NCI-H128 (cell line): ENCODE results near the gene HMGA1.

ENCODE experiments used
- DNase-seq: peaks from one replicate; lab custom pipeline; 2025; ENCODE audit not compliant: unreplicated experiment; lab: John Stamatoyannopoulos, UW

HMGA1 gene

GRCh38 chr6:34288581-34288980 lies 51.9 kb downstream of the HMGA1 start:
- DNase-seq = no peak

DNA sequence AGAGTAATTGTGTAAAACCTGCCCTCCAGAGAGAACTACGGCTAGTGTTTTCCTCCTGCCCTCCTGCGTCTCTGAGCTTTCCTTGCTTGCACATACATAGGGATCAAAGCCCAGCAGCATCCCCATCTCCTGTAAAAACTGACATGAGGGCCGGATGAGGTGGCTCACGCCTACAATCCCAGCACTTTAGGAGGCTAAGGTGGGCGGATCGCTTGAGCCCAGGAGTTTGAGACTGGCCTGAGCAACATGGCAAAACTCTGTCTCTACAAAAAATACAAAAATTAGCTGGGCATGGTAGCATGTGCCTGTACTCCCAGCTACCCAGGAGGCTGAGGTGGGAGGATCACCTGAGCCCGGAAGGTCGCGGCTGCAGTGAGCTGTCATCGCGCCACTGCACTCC lies 52.5 kb downstream of the HMGA1 start:
- no peak for DNase-seq

DNA sequence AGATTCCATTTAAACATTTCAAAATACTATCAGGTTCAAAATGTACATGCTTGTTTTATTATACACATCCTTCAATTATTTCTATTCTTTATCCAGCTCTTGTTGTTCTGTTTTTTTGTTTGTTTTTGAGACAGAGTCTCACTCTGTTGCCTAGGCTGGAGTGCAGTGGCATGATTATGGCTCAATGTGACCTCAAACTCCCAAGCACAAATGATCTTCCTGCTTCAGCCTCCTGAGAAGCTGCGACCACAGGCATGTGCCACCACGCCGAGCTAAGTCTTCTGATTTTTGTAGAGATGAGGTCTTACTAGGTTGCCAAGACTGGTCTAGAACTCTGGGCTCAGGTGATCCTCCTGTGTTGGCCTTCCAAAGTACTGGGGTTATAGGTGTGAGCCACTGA lies 56.3 kb downstream of the HMGA1 start:
- DNase-seq = no peak

DNA sequence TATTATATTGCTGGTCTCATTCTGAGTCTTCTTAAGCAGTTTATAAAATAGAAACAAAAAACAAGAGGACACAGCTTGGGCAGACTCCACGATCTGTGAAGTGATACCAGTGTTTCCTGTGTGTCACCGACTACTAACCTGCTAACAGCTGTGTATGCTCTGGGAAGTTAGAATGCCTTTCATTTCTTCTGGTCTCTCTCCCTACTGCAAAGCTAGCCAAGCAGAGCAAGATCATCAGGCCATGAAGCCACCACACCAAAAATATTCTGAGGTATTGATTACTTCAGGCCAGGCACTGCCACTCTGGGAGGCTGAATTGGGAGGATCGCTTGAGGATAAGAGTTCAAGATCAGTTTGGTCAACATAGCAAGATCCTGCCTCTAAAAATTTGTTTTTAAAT lies 59.0 kb downstream of the HMGA1 start:
- no peak for DNase-seq
